KMS-11 (cell line): Measurements from ENCODE around the gene NEK7.
A peak's percentile ranks its signal among the peaks of the same experiment; 100 is the strongest.

Experiments used
- H2AFZ ChIP-seq: fragments of 200-600 bp; sonication (generic); 2 replicates; pipeline ENCODE4 v1.6.1; 2016; ENCODE audit warnings: antibody characterized with exemption, mixed run types, low read depth
- H3K27ac ChIP-seq: fragments of 200-600 bp; sonication (generic); 2 replicates; pipeline ENCODE4 v1.6.1; 2016; ENCODE audit warnings: mild to moderate bottlenecking, mixed run types
- H3K27me3 ChIP-seq: fragments of 200-600 bp; sonication (generic); 2 replicates; pipeline ENCODE4 v1.6.1; 2017; ENCODE audit warnings: mild to moderate bottlenecking, low read depth, mixed run types, moderate library complexity; ENCODE audit not compliant: insufficient read depth
- H3K36me3 ChIP-seq: fragments of 200-600 bp; sonication (generic); 2 replicates; pipeline ENCODE4 v1.6.1; 2017; ENCODE audit warnings: mild to moderate bottlenecking, mixed run types; ENCODE audit not compliant: insufficient read depth
- H3K4me1 ChIP-seq: fragments of 200-600 bp; sonication (generic); 2 replicates; pipeline ENCODE4 v1.6.1; 2016; ENCODE audit warnings: mild to moderate bottlenecking, low read depth, mixed run types; ENCODE audit not compliant: poor library complexity, severe bottlenecking
- H3K4me2 ChIP-seq: fragments of 200-600 bp; sonication (generic); 2 replicates; pipeline ENCODE4 v1.7.0; 2016; ENCODE audit warnings: mild to moderate bottlenecking, mixed run types
- H3K4me3 ChIP-seq: fragments of 200-600 bp; sonication (generic); IDR thresholded peaks from 2 replicates; pipeline ENCODE4 v1.6.1; 2017; ENCODE audit warnings: low read depth, low read length, mixed read lengths; ENCODE audit not compliant: insufficient read depth
- H3K79me2 ChIP-seq: fragments of 200-600 bp; sonication (generic); 2 replicates; pipeline ENCODE4 v1.6.1; 2016; ENCODE audit warnings: low read depth, mixed run types; ENCODE audit not compliant: insufficient read depth
- H3K9ac ChIP-seq: fragments of 200-600 bp; sonication (generic); 2 replicates; pipeline ENCODE4 v1.6.1; 2016; ENCODE audit warnings: mild to moderate bottlenecking, mixed run types
- H4K20me1 ChIP-seq: fragments of 200-600 bp; sonication (generic); 2 replicates; pipeline ENCODE4 v1.6.1; 2016; ENCODE audit warnings: mild to moderate bottlenecking, mixed run types; ENCODE audit not compliant: insufficient read depth
- TF ChIP-seq, protein P1 (sequence below): fragments of 200-600 bp; sonication (generic); conservative IDR thresholded peaks from 2 replicates; pipeline ENCODE4 v1.6.1; 2017; ENCODE audit warnings: low read depth, mild to moderate bottlenecking, antibody characterized with exemption, low read length, moderate library complexity, mixed read lengths

NEK7 gene

DNA sequence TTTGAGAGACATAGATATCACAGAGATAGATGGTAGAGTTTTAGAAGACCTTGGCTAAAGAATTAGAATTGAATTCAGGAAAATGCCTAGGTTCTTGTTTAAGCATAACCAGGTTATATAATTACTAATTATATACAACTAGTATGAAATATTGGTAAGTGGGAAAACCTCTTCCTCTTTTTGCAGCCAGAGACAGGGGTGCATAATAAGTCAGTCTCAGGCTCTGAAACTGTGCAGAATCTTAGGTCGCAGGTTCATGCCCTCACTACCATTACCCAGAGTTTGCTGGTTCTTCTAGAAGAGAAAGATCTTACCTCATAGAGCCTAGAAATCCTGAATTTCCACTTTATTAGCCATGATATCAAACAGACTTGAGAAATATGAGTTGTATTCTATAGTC lies 183.3 kb downstream of the NEK7 start:
- no peak overlapping the region for H3K27ac ChIP-seq
- no peaks in the 10 kb centered on the region for H3K4me1 ChIP-seq
- H2AFZ ChIP-seq: no peak overlapping the region
- no peak overlapping the region for H3K4me3 ChIP-seq
- TF ChIP-seq, protein P1, sequence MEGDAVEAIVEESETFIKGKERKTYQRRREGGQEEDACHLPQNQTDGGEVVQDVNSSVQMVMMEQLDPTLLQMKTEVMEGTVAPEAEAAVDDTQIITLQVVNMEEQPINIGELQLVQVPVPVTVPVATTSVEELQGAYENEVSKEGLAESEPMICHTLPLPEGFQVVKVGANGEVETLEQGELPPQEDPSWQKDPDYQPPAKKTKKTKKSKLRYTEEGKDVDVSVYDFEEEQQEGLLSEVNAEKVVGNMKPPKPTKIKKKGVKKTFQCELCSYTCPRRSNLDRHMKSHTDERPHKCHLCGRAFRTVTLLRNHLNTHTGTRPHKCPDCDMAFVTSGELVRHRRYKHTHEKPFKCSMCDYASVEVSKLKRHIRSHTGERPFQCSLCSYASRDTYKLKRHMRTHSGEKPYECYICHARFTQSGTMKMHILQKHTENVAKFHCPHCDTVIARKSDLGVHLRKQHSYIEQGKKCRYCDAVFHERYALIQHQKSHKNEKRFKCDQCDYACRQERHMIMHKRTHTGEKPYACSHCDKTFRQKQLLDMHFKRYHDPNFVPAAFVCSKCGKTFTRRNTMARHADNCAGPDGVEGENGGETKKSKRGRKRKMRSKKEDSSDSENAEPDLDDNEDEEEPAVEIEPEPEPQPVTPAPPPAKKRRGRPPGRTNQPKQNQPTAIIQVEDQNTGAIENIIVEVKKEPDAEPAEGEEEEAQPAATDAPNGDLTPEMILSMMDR: no peak
- H4K20me1 ChIP-seq: no peaks in the 10 kb centered on the region
- no peaks in the 10 kb centered on the region for H3K79me2 ChIP-seq
- no peak overlapping the region for H3K4me2 ChIP-seq
- H3K27me3 ChIP-seq: no peaks in the 10 kb centered on the region
- H3K9ac ChIP-seq: no peak overlapping the region
- no peaks in the 10 kb centered on the region for H3K36me3 ChIP-seq

DNA sequence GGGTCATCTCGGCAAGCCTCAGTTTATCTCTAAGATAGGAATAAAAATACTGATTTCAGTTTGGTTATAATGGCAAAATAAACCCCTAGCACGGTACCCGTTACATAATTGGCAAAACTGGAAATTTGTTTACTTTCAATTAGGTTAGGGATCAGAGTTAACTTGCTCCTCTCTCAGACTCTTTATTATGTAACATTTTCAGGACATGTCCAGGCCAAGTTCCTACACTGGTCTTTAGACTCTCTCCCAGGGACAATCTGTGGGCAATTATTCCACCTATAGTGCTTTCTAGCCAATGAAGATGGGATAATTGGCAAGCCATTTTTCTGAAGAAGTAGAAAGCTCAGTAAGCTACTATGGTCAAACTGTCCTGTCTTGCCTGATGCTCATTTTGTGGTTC lies 189.4 kb downstream of the NEK7 start:
- H3K79me2 ChIP-seq: no peaks in the 10 kb centered on the region
- no peaks in the 10 kb centered on the region for H3K36me3 ChIP-seq
- no peaks in the 10 kb centered on the region for H3K4me1 ChIP-seq
- H3K4me2 ChIP-seq: no peak overlapping the region
- no peaks in the 10 kb centered on the region for H4K20me1 ChIP-seq
- H3K27me3 ChIP-seq: no peaks in the 10 kb centered on the region
- H3K9ac ChIP-seq: no peak overlapping the region
- no peak overlapping the region for H3K27ac ChIP-seq
- H3K4me3 ChIP-seq: no peak overlapping the region
- H2AFZ ChIP-seq: no peak overlapping the region
- TF ChIP-seq, protein P1: no peak

DNA sequence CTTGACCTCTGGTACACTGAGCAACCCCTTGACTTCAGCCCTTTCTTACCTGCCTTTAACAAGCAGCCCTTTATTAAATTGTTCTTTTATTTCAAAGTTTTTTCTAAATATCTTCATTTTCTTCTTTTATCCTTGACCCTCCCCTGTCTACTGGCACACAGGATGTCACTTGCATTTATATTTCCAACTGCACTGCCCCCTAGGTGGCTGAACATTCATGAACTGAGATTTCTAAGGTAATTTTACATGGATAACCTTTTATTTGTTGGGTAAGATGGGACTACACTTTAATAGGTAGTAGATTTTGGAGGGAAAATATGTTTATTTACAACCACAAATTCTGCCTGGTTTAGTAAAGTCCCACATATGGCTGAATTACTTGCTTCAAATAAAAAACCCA lies 193.7 kb downstream of the NEK7 start:
- H4K20me1 ChIP-seq: no peaks in the 10 kb centered on the region
- no peak overlapping the region for H2AFZ ChIP-seq
- peaks cover 27% of the 10 kb centered on the region for H3K4me1 ChIP-seq
- TF ChIP-seq, protein P1: no peak
- H3K27me3 ChIP-seq: no peaks in the 10 kb centered on the region
- H3K4me3 ChIP-seq: no peak overlapping the region
- no peaks in the 10 kb centered on the region for H3K79me2 ChIP-seq
- no peak overlapping the region for H3K9ac ChIP-seq
- no peak overlapping the region for H3K27ac ChIP-seq
- H3K36me3 ChIP-seq: no peaks in the 10 kb centered on the region
- H3K4me2 ChIP-seq: no peak overlapping the region

DNA sequence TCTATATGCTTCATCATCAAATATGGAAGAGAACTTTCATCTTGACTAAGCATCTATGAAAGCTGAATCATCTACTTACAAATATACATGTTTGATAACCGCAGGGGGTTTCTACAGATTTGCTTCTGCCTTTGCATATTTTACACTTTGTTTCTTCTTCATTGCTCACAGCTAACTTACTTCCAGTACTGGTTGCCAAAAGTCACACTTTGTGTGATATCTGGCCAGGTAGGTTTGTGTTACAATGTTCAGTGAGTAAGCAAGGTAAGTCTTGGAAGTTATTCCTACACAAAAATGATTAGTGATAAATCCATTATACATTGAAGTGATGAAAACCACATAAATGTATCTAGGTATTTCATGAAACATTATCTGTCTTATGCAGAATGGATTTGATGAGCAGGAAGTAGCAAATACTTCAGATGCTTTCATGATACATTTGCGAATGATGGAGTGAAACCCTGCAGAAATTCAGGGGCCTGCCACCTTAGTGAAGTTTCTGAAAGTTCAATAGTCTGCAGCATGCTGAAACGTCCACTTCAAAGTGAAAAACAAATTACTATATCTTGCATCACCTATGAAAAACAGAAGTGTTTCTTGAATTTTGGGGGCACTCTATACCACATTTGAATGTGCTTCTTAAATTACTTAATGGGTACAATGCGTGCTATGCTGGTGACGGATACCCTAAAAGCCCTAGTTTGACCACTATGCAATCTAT lies 196.3 kb downstream of the NEK7 start:
- Histone ChIP-seq H3K4me3 (no peak overlapping the region), H3K4me1 (peaks cover 27% of the 10 kb centered on the region), H3K27me3 (no peaks in the 10 kb centered on the region), H3K9ac (no peak overlapping the region), H3K36me3 (no peaks in the 10 kb centered on the region), H3K4me2 (peak overlapping the region; percentile 11), H3K27ac (peak overlapping the region; percentile 2; the same call in 1 of the 2 replicates), H3K79me2 (no peaks in the 10 kb centered on the region), H4K20me1 (no peaks in the 10 kb centered on the region), H2AFZ (no peak overlapping the region; the same call in 1 of the 2 replicates)
- TF ChIP-seq, protein P1: no peak
